HG02973 (cell line): Measurements from ENCODE around the gene C1orf232.

Experiments used
- ATAC-seq: cut with Tn5 transposase; IDR thresholded peaks from one replicate; pipeline ENCODE4 v1.9.1; 2021; ENCODE audit warnings: moderate library complexity; ENCODE audit not compliant: unreplicated experiment

The C1orf232 gene

DNA sequence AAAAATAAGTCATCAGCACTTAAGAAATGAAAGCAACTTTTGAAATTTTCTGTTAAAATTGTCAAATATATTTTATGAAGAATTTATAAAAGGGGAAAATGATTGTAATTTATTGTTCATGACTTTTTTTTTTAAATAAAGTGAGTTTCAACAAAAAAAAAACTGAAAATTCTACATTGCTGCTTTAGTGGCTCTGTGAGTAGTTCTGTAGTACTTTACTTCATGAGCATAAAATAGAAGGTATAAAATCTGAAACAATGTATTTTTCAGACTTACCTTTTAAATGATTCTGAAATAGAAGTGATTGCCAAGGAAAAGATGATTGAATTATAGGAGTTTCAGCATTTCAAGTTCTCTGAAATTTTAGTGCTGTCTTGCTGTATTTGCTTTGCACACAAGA, 43.4 kb downstream of the C1orf232 start:
- no peak for ATAC-seq

DNA sequence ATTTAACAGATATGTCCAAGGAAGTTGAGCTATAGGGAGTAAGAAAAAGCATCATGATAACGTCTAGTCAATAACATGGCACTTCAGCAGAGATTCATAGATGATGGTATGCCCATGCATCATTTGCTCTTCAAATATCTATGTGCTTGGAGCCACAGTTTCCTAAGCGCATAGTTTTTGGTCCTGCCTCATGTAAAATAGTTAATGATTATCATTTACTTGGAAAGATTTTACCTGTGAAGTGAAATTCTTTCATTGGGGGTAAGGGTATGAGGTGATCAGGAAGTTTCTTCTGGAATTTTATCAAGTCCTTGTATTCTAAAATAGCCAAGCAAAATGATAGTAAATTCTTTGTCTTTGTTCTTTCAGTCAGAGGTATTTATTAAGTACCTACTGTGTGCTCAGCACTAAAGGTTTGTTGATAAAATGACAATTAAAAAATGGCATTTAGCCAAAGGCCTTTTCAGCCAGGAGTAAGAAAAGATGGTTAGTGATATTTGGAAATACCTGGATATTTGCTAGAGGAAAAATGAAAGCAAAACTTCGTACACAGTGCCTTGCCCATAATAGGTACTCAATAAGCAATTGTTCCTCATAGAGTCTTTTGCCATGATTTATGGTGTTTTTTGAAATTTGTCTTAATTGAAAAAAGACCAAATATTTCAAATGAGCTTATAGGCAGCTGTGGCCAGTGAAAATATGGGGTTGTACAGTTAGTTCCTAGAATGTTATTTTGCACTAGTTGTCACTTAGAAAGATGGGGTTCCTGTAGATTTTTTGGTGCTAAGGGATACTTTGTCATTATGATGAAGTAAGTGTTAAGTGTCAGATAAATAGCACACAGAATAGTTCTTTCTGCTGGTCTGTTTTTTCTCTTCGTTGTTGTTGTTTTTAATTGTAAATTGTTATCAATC, 44.1 kb downstream of the C1orf232 start:
- ATAC-seq, result no peak

DNA sequence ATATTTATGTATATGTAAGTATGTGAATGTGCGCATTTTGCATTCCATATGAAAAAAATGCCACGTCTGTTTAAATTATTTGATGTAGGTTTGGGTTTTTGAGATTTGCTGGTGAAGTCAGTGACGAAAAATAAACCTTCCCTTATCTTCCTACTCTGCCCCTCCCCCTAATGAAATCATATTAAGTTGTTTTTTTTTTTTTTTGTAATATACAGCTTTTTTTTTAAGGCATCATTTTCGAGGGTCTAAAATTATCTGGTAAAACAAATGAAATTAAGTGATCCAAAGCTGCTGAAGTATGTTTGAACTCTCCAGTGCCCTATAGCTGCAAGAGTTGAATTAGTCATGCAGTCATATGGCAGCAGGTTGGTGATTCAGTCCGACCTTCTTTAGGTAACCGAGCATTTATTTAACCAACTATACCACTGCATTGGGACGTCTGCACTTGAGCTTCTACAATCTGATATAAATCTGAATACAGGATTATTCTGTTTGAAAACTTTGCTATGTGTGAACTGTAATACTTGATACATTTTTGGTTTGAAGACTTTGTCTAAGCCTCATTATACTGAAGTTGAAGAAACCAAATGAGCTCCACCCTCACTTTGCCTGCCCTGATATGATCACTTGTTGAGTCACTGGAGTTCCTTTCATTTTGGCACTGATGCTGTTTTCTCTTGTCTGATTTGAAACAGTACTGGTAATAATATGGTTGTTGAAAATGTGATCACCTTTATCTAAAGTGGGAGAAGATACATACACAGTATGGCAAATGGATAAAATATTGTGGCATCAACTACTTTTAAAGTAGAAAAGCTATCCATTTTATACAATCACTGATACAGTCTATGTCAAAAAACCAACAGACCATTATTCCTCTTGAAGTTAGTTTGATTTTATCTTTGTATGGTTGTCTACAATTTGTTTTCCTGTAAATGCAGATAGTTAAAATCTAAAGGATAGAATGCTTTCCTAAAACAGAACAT, 45.5 kb downstream of the C1orf232 start:
- no peak for ATAC-seq

DNA sequence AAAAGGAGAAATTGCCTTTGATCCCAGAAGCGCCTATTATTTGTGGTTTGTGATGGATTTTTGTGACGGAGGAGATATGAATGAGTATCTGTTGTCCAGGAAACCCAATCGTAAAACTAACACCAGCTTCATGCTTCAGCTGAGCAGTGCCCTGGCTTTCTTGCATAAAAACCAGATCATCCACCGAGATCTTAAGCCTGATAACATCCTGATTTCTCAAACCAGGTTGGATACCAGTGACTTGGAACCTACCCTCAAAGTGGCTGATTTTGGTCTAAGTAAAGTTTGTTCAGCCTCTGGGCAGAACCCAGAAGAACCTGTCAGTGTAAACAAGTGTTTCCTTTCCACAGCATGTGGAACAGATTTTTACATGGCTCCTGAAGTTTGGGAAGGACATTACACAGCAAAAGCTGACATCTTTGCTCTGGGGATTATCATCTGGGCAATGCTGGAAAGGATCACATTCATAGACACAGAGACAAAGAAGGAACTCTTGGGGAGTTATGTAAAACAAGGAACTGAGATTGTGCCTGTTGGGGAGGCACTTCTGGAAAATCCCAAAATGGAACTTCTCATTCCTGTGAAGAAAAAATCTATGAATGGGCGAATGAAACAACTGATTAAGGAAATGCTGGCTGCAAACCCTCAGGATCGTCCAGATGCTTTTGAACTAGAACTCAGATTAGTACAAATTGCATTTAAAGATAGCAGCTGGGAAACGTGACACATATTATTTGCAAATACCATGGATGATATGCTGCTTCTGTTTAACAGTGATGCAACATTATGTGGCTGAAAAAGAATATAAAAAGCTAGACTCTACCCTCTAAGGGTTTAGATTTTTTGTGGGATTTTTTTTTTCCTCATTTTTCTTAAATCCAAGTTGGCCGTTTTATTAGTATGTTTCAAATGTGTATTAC, 46.6 kb downstream of the C1orf232 start:
- no peak for ATAC-seq

DNA sequence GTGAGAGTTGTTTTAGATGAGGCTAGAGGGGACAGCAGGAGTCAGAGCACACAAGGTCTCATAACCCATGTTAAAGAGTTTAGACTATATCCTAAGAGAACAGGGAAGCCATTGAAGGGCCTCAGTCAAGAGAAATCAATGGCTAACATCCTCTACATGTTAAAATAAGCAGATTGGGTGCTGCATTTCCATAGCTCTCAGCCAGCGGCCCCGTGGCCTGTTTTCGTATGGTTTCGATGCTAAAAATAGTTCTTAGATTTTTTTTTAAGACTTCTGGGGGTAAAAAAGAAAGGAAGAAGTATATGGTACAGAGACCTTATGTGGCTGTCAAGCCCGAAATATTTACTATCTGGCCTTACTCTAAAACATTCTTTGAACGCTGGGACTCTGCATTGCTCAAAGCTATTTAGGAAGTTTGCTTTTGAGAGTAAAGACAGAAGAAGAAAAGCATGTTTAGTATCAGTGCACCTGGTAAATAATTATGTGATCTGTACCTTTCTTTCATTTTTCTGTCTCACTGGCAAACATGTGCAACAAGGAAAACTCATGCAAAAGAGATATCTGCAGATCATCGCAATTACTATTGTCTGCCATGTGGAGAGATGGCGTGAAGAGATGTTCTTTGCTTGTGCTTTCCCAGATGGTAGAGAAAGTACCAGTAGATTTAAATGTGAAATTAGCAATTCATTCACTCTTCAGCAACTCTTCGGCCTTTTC, 48.7 kb downstream of the C1orf232 start:
- ATAC-seq, result no peak

DNA sequence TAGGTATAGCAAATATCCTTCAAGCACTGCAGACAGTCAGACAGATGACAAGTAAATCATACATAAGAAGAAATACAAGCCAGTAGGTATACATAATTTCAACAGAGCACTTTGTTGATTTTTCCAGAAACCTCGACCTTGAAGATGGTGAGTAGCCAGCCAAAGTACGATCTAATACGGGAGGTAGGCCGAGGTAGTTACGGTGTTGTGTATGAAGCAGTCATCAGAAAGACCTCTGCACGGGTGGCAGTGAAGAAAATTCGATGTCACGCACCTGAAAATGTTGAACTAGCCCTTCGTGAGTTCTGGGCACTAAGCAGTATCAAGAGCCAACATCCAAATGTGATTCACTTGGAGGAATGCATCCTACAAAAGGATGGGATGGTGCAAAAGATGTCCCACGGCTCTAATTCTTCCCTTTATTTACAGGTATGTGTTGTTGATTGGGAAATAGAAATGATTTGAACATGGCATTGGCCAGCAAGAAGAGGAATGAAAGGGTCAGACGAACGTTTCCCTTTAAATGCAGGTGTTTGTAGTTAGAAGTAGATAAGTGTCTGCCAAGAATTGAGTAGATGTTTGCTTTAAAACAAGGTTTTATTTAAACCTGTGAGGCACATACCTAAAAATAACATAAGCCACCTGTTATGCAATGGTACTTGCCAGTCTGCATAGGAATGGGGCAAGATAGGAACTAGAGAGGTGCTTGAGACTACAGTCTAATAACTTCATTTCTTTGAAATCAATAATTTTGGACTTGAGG, 54.4 kb downstream of the C1orf232 start:
- ATAC-seq, result no peak
